Stomach (tissue), 9 donors: ENCODE data around the gene SLC44A1. TPM values are rescaled to one million over a fixed set of nuclear protein-coding genes. Genes with fewer than 3 reads are reported as not detected.

ENCODE experiments used
- DNase-seq, 2 donors: peaks; one replicate each; pipeline versions ENCODE4 v3.0.0 to v3.0.0-alpha.2; 2013 to 2019
- H3K27ac ChIP-seq, 5 donors: fragments of 200-600 bp in 4 of 5; sonication (generic) in 4 of 5; one replicate each; pipeline ENCODE4 v1.5.1; 2013 to 2019; ENCODE audit warnings: mild to moderate bottlenecking in 1 of 5, moderate library complexity in 1 of 5
- H3K27me3 ChIP-seq, 3 donors: fragments of 200-600 bp; sonication (generic); one replicate each; pipeline ENCODE4 v1.5.1; 2017 to 2019; ENCODE audit warnings: mixed run types in 1 of 3
- H3K36me3 ChIP-seq, 4 donors: fragments of 200-600 bp; sonication (generic); 1 replicate in 3 of 4; 2 replicates in 1 of 4; pipeline ENCODE4 v1.5.1; 2016 to 2019
- H3K4me1 ChIP-seq, 4 donors: fragments of 200-600 bp; sonication (generic); one replicate each; pipeline ENCODE4 v1.5.1; 2016 to 2019
- H3K4me3 ChIP-seq, 4 donors: fragments of 200-600 bp; sonication (generic) in 3 of 4; one replicate each; pipeline ENCODE4 v1.5.1; 2016 to 2019; ENCODE audit warnings: mild to moderate bottlenecking in 1 of 4
- H3K9me3 ChIP-seq, 4 donors: fragments of 200-600 bp; sonication (generic); one replicate each; pipeline ENCODE4 v1.5.1; 2016 to 2019
- CTCF ChIP-seq, 7 experiments: fragments of 450-650 bp in 4 of 7; fragments of 200-600 bp in 3 of 7; sonication (generic) in 3 of 7; IDR thresholded peaks; one replicate each; pipeline ENCODE4 v1.5.1; 2016 to 2019; ENCODE audit warnings: antibody characterized with exemption in 7 of 7, control low read depth in 2 of 7, mild to moderate bottlenecking in 1 of 7
- EP300 ChIP-seq: sonication (generic); formaldehyde crosslinking; IDR thresholded peaks from one replicate; pipeline ENCODE4 v1.6.1; 2017; ENCODE audit warnings: antibody characterized with exemption
- POLR2A ChIP-seq, 4 donors: fragments of 450-650 bp; IDR thresholded peaks; one replicate each; pipeline ENCODE4 v1.6.1; 2016; ENCODE audit warnings: antibody characterized with exemption in 4 of 4, control low read depth in 2 of 4, mild to moderate bottlenecking in 1 of 4, moderate library complexity in 1 of 4
- POLR2AphosphoS5 ChIP-seq, 3 donors: sonication (generic); formaldehyde crosslinking; IDR thresholded peaks; one replicate each; pipeline ENCODE4 v1.6.1; 2016; ENCODE audit warnings: antibody characterized with exemption in 3 of 3
- WGBS, 5 donors: extraction: QIAGEN DNeasy Blood & Tissue Kit in 3 of 5; methylation state at CpG; one replicate each; pipeline versions ENCODE4 v1.1.5 to v1.1.7; 2013 to 2018; 5-methylcytosine and 5-hydroxymethylcytosine counted together
- intact Hi-C: fragments of 100-400 bp; cut with DNase I; formaldehyde crosslinking; loops from one replicate; pipeline ENCODE4 v1.15.1; 2023; ENCODE audit warnings: low total_unique reads
- polyA plus RNA-seq, 3 donors: library from polyadenylated mRNA; stranded (reverse); fragments of 200-250 nt; gene quantifications; one replicate each; pipeline ENCODE4 v1.2.3, GENCODE V29; 2013
- total RNA-seq, 5 donors: library from RNA; depleted of rRNA; stranded (reverse); fragments of >200 nt; gene quantifications; one replicate each; pipeline versions ENCODE4 v1.1.0 to v1.2.3, GENCODE V29; 2014 to 2016
- donor health status: healthy with polysubstance abuse.
- donor health status: Bipolar disorder and iron deficiency.
- donor health status: healthy.

SLC44A1 gene
- total and polyA plus RNA-seq, 8 donors, result 5.7 to 82.8 (median 16.1) TPM

GRCh38 chr9:105359892-105360291 is 115.4 kb downstream of the SLC44A1 start:
- H3K4me3 ChIP-seq, result no peak overlapping the region
- peaks cover 4 to 66% (median 44%) of the 10 kb centered on the region in 4 donors for H3K36me3 ChIP-seq
- H3K9me3 ChIP-seq, result no peaks in the 10 kb centered on the region
- DNase-seq, result no peak
- TF ChIP-seq CTCF (IDR thresholded peaks at IDR 0.05) (no peak), POLR2A (IDR thresholded peaks at IDR 0.05) (no peak), POLR2AphosphoS5 (IDR thresholded peaks at IDR 0.05) (no peak), EP300 (no peak)
- H3K27ac ChIP-seq, result no peak overlapping the region
- H3K4me1 ChIP-seq, result no peaks in the 10 kb centered on the region
- intact Hi-C loops, result no loop called here
- WGBS, 5 donors, result 85 to 90% (median 88%) methylated on average over 3 of the region's 3 CpGs
- no peaks in the 10 kb centered on the region for H3K27me3 ChIP-seq

GRCh38 chr9:105360344-105360743 is 115.9 kb downstream of the SLC44A1 start:
- H3K36me3 ChIP-seq, result peaks cover 5 to 68% (median 48%) of the 10 kb centered on the region in 4 donors
- intact Hi-C loops, result no loop called here
- H3K27me3 ChIP-seq, result no peaks in the 10 kb centered on the region
- TF ChIP-seq EP300, result no peak
- no peak for TF ChIP-seq POLR2A (IDR thresholded peaks at IDR 0.05)
- no peak for TF ChIP-seq POLR2AphosphoS5 (IDR thresholded peaks at IDR 0.05)
- TF ChIP-seq CTCF (IDR thresholded peaks at IDR 0.05), result no peak
- H3K4me3 ChIP-seq, result no peak overlapping the region
- H3K27ac ChIP-seq, result no peak overlapping the region
- 24 to 76% (median 53%) methylated on average over 1 of the region's 1 CpG for WGBS, 5 donors
- H3K9me3 ChIP-seq, result no peaks in the 10 kb centered on the region
- no peaks in the 10 kb centered on the region for H3K4me1 ChIP-seq
- no peak for DNase-seq

GRCh38 chr9:105361873-105362272 is 117.4 kb downstream of the SLC44A1 start:
- H3K27ac ChIP-seq, result no peak overlapping the region
- H3K36me3 ChIP-seq, result peaks cover 9 to 82% (median 57%) of the 10 kb centered on the region in 4 donors
- H3K4me1 ChIP-seq, result no peaks in the 10 kb centered on the region
- H3K27me3 ChIP-seq, result no peaks in the 10 kb centered on the region
- intact Hi-C loops, result no loop called here
- no peak for DNase-seq
- H3K4me3 ChIP-seq, result no peak overlapping the region
- no peaks in the 10 kb centered on the region for H3K9me3 ChIP-seq
- 89 to 98% (median 97%) methylated on average over 9 of the region's 9 CpGs for WGBS, 5 donors
- no peak for TF ChIP-seq POLR2AphosphoS5 (IDR thresholded peaks at IDR 0.05)
- TF ChIP-seq EP300, result no peak
- TF ChIP-seq POLR2A (IDR thresholded peaks at IDR 0.05), result no peak
- TF ChIP-seq CTCF (IDR thresholded peaks at IDR 0.05), result no peak

GRCh38 chr9:105362470-105362869 is 118.0 kb downstream of the SLC44A1 start:
- H3K27ac ChIP-seq, result no peak overlapping the region
- H3K27me3 ChIP-seq, result no peaks in the 10 kb centered on the region
- no peak for DNase-seq
- no peak overlapping the region for H3K4me3 ChIP-seq
- 83 to 88% (median 86%) methylated on average over 4 of the region's 4 CpGs for whole genome bisulfite sequencing, 5 donors
- no peaks in the 10 kb centered on the region for H3K4me1 ChIP-seq
- intact Hi-C loops, result no loop called here
- TF ChIP-seq POLR2A (IDR thresholded peaks at IDR 0.05), result no peak
- TF ChIP-seq POLR2AphosphoS5 (IDR thresholded peaks at IDR 0.05), result no peak
- TF ChIP-seq EP300, result no peak
- TF ChIP-seq CTCF (IDR thresholded peaks at IDR 0.05), result no peak
- no peaks in the 10 kb centered on the region for H3K9me3 ChIP-seq
- H3K36me3 ChIP-seq, result peaks cover 9 to 88% (median 60%) of the 10 kb centered on the region in 4 donors
